GM19239 (cell line): Measurements from ENCODE around the gene RNF26.
A peak's percentile ranks its signal among the peaks of the same experiment; 100 is the strongest.
"Not testable (repeated sequence)": the region's sequence is repeated elsewhere in the genome, so short reads cannot be mapped to it uniquely, and the experiment has no call there.

Experiments
- DNase-seq: peaks from one replicate; pipeline ENCODE4 v3.0.0; 2011; ENCODE audit warnings: low spot score; ENCODE audit not compliant: insufficient read length
- FAIRE-seq: peaks from 2 replicates; lab custom pipeline; 2011; peaks lifted over from hg19 to GRCh38; lab: Jason Lieb, UNC

Gene RNF26

DNA sequence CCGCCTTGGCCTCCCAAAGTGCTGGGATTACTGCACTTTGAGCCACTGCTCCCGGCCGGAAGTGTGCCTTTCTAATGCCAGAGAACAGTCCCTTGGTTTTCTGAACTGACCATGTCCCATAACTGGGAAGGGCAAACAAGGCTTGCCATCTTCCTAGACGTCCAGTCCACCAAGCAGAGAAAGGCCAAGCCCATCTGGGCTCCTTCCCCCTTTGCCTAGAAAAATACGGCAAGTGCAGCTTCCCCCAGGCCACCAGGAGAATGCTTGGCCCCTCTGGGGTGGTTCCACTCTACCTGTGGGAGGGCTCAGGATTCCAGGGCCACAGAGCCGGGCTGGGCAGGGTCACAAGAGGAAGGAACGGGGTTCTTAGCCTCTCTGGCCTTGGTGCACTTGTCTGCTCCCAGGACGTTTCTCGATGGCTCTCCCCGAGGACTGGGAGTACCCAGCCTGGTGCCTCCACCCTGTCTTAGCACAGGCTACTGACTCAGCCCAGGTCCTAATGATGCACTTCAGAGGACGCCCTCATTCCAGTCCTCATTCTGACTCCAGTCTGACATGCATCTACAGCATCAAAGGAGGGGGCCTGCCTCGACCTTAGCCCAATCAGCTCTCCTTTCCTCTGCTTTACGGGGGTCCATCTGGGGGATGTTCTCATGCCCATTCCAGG lies 46.0 kb downstream of the RNF26 start:
- FAIRE-seq (no peak), DNase-seq (no peak)

DNA sequence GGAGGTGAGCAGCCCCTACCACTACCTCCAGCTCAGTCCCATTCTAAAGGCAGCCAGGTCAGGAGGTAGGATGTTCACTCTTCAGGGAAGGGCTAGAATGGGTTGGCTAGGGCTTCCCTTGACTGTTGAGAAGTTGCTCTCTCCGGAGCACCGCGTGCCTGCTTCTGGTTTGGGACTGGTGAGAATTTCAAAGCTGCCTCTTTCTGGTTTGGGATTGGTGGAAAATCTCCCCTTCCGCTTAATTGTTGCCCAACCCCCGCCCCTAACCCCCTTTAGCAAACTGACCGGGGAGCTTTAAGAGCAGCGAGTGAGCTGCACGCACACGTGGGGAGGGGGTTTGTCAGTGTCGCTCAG lies 46.5 kb downstream of the RNF26 start:
- FAIRE-seq: no peak
- no peak for DNase-seq

DNA sequence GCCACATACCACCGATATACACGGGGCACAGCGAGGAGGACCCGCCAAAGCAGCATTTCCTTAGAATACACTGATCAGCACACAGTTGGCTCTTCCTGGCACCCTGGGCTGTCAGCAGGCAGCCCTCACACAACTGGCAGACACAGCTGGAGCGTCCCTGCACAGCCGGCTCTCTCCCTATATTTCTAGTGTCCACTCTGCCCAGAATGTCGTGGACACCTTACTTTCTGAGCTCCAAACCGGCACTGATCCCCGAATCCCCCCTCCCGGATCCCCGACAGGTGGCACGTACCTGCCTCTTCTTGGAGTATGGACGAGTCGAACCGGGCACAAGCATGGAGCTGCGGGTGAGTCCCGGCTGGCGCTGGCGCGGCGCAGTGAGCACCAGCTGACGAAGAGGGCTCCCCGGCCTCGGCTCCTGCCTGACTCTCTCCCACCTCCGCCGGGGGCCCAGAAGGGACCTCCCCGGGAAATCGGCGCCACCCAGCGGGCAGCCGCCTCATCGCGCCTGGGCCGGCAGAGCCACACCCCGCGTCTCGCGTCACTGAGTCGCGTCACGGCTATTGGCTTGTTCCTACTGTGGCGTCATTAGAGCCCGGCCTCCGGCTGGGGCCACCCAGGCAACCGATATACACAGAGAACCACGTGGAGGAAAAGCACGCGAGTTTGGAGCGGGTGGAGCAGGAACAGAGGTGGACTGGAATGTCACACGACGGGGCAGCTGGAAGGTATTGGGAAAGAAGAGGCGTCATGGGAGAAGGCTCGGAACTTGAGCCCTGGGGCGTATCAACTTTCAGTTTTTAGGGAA lies 47.1 kb downstream of the RNF26 start, which contains the start of gene USP2:
USP2 (minus strand) TSS at position 510 of the 808 bp plus-strand sequence. CDS start 8,210 bp downstream, outside the sequence.
- peak; percentile 93 for FAIRE-seq
- peak; percentile 88 for DNase-seq

DNA sequence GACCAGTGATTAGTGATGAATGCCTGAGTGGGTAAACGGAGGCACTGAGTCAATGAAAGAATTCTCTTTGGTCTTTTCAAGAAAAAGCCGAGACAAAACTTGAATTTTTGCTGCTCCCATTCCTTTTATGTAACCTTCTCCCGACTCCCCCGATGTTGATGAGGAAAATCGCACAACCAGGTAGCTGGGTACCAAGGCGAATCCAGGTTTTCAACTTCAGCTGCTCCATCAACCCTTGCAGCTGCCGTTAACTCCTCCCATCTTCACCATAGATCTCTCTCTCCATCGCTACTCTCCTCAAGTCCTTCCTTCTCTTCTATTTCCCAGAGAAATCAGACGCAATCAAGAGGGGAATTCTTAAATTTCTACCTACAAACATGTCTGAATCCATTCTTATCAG lies 47.8 kb downstream of the RNF26 start:
- DNase-seq (no peak), FAIRE-seq (no peak)

DNA sequence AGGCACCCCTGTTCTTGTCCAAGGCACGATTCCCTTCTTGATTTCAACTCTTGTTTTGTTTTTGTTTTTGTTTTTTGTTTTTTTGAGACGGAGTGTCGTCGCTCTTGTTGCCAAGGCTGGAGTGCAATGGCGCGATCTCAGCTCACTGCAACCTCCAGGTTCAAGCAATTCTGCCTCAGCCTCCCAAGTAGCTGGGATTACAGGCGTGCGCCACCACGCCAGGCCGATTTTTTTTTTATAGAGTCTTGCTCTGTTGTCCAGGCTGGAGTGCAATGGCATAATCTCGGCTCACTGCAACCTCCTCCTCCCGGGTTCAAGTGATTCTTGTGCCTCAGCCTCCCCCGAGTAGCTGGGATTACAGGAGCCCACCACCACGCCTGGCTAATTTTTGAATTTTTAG lies 48.2 kb downstream of the RNF26 start:
- DNase-seq, FAIRE-seq: not testable (repeated sequence)

DNA sequence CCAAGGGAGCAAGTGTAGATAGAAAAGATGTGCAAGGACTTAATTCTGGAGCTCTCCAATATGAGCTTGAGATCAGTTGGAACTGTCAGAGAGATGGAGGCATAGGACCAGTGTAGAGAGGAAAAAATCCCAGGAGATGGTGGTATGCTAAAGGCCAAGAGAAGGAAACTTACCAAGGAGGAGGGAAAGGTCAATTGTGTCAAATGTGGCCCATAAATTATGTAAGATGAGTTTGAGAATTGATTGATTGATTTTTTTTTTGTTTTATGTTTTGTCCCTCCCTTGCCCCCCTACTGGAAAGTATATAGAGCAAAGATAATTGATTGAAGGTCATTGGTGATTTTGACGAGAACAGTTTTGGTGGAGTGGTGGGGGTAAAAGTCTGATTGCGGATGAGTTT lies 50.0 kb downstream of the RNF26 start:
- DNase-seq (no peak), FAIRE-seq (no peak)
